Omental fat pad (tissue), 4 donors: ENCODE data around the gene ZNF77. TPM values are rescaled to one million over a fixed set of nuclear protein-coding genes. Genes with fewer than 3 reads are reported as not detected.
"Not testable (repeated sequence)": the region's sequence is repeated elsewhere in the genome, so short reads cannot be mapped to it uniquely, and the experiment has no call there.

Source experiments
- ATAC-seq: fragments of 150-250 bp; one replicate; pipeline ENCODE4 v1.9.1; 2016; ENCODE audit warnings: mild to moderate bottlenecking, moderate library complexity; ENCODE audit not compliant: low FRiP score
- DNase-seq: peaks from one replicate; pipeline ENCODE4 v3.0.0-alpha.2; 2019; ENCODE audit warnings: low spot score
- CTCF ChIP-seq, 3 donors: fragments of 450-650 bp; IDR thresholded peaks; one replicate each; pipeline ENCODE4 v1.5.1; 2016 to 2017; ENCODE audit warnings: antibody characterized with exemption in 3 of 3, mild to moderate bottlenecking in 3 of 3, moderate library complexity in 2 of 3
- total RNA-seq, 4 donors: library from RNA; depleted of rRNA; stranded (reverse); fragments of >200 nt; gene quantifications; one replicate each; pipeline ENCODE4 v1.1.0, GENCODE V29; 2016

ZNF77 gene
- total RNA-seq, 4 donors from 2014 or later: 3.2 to 8.7 (median 3.8) TPM

- no peak for TF ChIP-seq CTCF (IDR thresholded peaks at IDR 0.05)
- no peak for DNase-seq
- ATAC-seq: no peak
Measured at GRCh38 chr19:2917275-2918184, 27.2 kb downstream of the ZNF77 start.

GRCh38 chr19:2912306-2912705 lies 32.5 kb downstream of the ZNF77 start:
- DNase-seq: no peak
- TF ChIP-seq CTCF (IDR thresholded peaks at IDR 0.05): no peak
- ATAC-seq: no peak

DNA sequence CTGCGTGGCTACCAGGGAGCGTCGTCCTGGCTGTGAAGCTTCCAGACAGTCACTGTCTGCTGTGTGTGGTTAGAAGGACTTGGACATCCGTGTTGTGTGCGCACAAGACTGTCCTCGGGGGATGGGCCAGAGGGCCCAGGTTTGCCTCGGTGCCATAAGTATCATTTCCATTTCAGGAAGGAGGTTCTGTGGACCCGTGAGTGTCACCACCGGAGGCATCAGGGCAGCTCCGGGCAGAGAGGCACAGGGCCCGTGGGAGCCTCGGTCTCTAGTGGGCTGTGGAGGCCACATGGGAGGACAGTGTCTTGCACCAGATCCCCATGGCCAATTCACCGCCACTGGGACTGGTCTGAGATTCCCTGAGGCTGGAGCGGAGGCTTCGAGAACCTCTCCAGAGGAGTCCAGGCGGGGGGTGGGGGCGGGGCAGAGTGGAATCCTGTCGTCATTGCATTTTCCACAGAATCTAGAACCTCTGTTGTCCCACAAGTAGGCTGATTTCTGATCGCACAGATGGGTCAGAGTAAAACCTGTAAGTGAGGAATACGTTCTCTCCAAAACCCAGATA lies 38.1 kb downstream of the ZNF77 start:
- no peak for TF ChIP-seq CTCF (IDR thresholded peaks at IDR 0.05)
- ATAC-seq (no peak), DNase-seq (no peak)

- TF ChIP-seq CTCF (IDR thresholded peaks at IDR 0.05): no peak
- ATAC-seq (no peak), DNase-seq (no peak)
Measured at GRCh38 chr19:2905918-2906519, 38.8 kb downstream of the ZNF77 start.

GRCh38 chr19:2903326-2903725 lies 41.4 kb downstream of the ZNF77 start:
- not testable (repeated sequence) for DNase-seq, ATAC-seq

DNA sequence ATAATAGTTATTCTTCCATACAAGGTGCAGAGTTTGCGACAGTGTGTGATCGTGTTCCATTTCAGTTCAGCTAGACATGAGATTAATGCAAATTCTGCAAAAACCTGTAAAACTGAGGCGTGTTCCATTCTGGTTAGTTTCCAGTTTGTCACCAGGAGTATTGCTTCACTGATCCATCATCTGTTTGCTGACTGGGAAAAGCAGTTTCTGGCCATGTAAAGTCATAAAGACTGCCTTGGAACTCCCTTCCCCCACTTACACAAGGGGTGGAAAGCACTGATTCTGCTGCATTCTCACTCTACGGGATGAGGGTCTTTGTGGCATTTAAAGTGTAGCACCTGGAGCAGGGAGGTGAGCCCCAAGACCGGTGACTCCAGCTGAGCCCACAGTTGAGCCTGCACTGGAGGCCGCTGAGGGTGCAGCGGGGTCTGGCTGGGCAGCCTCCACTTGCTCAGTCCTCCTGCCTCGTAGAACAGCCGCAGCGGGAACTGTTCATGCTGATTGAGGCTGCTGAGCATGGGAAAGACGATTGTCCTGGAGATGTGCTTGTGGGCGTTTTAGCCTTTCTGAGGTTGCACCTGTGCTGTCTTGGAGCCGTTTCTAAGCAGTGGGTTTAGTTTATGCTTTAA lies 42.1 kb downstream of the ZNF77 start:
- DNase-seq (no peak), ATAC-seq (no peak)
- no peak for TF ChIP-seq CTCF (IDR thresholded peaks at IDR 0.05)
